IPS-18c (cell line): Measurements from ENCODE around the gene GATA1.

Source experiments
- H3K4me3 ChIP-seq: 2 replicates; pipeline ENCODE4 v1.7.0; 2013; ENCODE audit warnings: low read depth, mild to moderate bottlenecking, low read length, moderate library complexity; ENCODE audit not compliant: insufficient read depth
- H3K9me3 ChIP-seq: one replicate; pipeline ENCODE4 v1.6.1; 2013; ENCODE audit warnings: mild to moderate bottlenecking, low read length, moderate library complexity; ENCODE audit not compliant: control insufficient read depth, insufficient read depth

GATA1 gene

DNA sequence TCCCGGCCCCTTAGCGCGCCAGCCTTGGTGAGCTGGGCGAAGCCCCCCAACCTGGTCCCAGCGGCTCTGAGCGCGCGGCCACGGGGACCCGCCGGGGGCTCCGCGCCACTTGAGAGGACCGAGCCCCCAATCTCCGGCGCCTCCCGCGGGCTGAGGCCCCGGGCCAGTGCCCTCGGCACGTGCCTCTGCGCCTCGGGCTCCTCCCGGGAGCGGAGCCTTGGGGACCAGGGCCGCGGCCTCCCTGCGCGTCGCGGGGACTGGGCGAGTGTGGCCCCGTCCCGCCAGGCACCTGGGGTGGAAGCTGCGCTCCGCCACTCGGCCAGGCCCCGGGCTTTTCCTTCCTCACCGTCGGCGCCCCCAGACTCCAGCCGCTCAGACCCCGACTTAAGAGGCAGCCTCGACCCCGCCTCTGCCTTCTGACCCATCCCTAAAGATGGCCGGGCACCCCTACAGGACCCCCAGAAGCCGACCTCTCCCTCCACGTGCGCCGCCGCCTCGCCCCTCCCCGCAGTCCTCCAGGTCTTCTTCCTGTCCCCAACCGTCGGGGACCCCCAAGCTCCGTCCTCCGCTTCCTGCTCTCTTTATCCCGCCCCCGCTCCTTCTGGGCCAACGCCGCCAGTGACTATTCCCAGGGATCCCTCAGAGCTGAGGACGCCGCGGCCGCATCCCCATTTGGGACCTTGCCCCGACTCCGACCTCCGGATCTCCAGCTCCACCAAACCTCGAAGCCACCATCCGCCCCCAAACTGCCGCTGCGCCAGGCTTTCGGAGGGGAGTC, 40.7 kb downstream of the GATA1 start:
- H3K9me3 ChIP-seq: peaks cover 9% of the 10 kb centered on the region

DNA sequence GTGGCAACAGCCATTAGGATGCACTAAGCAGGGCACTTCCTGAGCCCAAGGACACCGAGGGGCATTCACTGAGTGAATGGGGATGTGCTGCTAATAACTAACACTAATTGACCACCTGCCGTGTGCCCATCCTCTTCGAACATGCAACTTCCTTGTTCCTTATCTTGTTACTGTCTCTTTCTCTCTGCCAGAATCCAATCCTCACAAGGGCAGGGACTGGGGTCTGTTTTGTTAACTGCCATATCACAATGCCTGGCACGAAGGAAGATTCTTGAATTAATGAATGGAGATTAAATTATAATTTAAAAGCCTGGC, 41.2 kb downstream of the GATA1 start:
- Histone ChIP-seq H3K4me3 (0 out of 2 replicates have a peak overlapping the region, but pooled peaks have one; percentile 28), H3K9me3 (peaks cover 9% of the 10 kb centered on the region)

More for the DNA sequence above, 40.7 kb downstream of the GATA1 start:
- H3K4me3 ChIP-seq: 0 out of 2 replicates have a peak overlapping the region, but pooled peaks have one; percentile 28

DNA sequence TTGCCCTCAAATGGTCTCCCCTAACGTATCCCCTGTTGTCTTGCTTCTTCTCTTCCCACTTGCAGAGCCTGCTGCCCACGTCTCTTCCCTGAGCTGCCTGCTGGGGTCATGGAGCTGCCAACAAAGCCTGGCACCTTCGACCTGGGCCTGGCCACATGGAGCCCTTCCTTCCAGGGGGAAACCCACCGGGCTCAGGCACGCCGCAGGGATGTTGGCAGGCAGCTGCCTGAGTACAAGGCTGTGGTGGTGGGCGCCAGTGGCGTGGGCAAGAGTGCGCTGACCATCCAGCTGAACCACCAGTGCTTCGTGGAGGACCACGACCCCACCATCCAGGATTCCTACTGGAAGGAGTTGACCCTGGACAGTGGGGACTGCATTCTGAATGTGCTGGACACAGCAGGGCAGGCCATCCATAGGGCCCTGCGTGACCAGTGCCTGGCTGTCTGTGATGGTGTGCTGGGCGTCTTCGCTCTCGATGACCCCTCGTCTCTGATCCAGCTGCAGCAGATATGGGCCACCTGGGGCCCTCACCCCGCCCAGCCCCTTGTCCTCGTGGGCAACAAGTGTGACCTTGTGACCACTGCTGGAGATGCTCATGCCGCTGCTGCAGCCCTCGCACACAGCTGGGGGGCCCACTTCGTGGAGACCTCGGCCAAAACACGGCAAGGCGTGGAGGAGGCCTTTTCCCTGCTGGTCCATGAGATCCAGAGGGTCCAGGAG, 42.8 kb downstream of the GATA1 start:
- no peak overlapping the region for H3K4me3 ChIP-seq

DNA sequence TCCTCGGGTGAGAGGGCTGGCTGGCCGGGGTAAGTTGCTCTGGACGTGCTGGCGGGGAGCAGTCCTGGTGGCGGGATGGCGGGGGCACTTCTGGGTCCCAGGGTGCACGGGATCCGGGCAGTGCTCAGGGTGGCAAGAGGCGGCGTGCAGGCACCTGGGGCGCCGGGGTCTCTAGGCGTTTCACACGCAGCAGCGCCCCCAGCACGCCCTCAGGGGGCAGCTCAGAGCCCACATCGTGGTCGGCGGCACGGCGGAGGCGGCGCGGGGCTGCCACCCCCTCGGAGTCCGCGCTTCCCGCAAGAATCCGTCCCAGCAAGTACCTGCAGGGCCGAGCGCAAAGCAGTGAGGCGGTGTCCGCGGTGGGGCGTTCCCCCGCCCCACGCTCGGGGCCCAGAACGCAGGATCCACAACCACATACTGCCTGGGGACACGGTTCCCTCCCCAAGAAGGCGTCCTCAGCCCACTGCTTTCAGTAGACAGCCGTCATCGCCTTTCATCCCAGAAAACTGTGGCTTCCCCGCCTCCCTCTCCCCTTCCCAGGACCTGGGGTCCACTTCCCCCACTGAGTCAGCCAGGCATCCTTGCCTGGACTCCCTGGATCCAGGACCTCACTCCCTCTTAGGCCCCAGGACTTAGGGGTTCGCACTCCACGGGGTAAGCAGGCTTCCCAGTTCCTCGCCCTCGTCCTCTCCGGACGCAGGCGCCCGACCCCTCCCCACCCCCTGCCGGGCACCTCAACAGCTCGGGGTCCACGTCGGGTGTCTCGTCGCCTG, 44.9 kb downstream of the GATA1 start:
- Histone ChIP-seq H3K9me3 (no peaks in the 10 kb centered on the region), H3K4me3 (peak overlapping the region; percentile 28)

More for the DNA sequence above, 42.8 kb downstream of the GATA1 start:
- H3K9me3 ChIP-seq: peaks cover 7% of the 10 kb centered on the region

DNA sequence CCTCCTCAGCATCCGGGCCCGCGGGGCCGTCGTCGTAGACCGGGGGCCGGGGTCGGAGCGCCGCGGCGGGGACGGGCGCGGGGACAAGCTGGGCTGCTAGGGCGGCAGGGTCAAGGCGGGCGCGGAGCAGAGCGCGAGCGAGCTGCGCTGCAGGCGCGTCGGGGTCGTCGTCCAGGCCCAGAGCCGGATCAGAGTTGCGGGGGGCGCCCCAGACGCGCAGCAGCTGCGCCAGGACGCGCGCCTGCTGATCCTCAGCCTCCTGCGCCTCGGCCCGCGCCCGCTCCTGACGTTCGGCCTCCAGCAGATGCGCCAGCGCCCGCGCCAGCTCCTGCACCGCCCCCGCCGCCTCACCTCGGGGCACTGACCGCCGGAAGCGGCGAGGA, 45.5 kb downstream of the GATA1 start:
- Histone ChIP-seq H3K4me3 (peak overlapping the region; percentile 28; the same call in 1 of the 2 replicates), H3K9me3 (no peaks in the 10 kb centered on the region)

DNA sequence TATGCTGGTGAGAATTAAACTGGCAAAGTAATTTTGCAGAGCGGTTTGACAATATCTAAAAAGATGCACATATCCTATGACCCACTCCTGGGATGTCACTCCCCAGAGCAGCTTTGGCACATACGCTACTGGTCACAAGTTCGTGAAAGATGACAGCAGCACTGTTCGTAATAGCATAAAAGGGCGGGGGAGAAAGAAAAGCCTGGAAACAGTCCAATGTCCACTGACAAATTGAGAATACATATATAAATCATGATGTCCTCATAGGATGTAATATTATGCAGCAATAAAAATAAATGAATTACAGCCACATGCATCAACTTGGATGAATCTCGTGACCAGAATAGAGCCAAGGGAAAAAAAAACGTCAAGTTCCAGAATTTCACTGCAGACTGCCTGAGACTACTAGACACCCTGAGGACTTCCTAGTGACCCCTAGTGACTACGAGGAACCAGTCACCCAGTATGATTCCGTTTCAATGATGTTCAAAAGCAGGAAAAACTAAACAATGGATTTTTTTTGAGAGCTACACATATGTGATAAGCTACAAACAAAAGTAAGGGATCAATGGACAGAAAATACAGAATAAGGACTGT, 47.2 kb downstream of the GATA1 start:
- Histone ChIP-seq H3K9me3 (no peaks in the 10 kb centered on the region), H3K4me3 (no peak overlapping the region)

DNA sequence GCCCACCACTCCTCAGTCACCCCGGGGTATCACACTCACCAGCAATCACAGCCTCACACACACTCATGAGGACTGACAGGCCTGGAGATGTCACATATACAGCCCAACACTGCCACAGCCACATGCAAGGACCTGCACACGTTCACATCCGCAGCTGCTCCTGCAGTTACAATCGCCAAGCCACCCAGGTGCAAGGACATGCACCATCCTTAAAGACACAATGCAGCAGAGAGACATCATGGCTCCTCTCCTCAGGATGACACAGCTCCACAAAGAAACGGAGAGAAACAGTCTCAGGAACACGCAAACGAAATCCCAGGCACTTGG, 48.0 kb downstream of the GATA1 start:
- Histone ChIP-seq H3K4me3 (peak overlapping the region; percentile 41; the same call in 1 of the 2 replicates), H3K9me3 (no peaks in the 10 kb centered on the region)

DNA sequence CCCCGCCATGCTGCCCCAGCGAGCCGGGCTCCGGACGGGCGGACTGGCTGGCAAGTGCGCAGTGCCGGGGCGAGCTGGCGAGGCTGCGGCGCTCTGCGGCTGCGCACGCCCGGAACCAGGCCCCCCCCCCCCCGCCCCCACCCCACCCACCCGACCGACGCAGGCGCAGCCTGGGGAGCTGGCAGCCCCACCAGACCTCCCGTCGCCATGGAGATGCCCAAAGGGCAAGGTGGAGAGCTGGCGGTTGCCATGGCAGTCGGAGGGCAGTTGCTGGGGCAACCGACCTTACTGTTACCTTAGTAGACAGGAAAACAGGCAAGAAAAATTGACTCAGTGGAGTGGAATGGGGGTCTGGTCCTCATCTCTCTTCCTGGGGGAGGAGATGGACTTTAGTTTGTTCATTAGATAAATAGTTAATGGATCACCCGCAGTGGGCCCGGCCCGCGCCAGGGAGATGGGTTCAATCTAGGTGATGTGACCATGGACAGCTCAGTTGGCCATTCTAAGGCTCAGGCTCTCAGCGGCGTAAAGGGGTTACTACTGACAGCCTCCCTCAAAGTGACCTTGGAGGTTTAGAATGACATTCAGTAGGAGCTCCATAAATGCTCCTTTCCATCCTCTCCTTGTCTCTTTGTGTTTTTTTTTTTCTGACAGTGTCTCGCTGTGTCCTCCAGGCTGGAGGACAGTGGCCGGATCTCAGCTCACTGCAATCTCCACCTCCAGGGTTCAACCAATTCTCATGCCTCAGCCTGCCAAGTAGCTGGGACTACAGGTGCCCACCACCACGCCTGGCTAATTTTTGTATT, 49.3 kb downstream of the GATA1 start, which contains the start of gene PCSK1N:
Gene PCSK1N, minus strand, starts transcription at position 87 of the 806 bp plus-strand sequence. Its CDS starts 78 bp downstream, at position 9.
- H3K4me3 ChIP-seq: peak within 1 kb of the TSS; percentile 41
- no peaks in the 10 kb centered on the region for H3K9me3 ChIP-seq

DNA sequence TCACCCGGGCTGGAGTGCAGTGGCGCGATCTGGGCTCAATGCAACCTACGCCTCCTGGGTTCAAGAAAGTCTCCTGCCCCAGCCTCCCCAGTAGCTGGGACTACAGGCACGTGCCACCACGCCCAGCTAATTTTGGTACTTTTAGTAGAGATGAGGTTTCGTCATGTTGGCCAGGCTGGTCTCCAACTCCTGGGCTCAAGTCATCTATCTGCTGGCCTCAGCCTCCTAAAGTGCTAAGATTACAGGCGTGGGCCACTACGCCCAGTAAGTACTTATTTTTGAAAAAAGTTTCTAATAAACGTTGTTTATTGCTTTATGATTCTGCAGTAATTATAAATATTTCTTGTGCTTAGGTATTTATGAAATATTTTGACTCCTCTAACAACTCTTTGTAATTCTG, 53.3 kb downstream of the GATA1 start:
- H3K4me3 ChIP-seq: no peak overlapping the region
- peaks cover 4% of the 10 kb centered on the region for H3K9me3 ChIP-seq
